ENCODE data around the gene RASA3. TPM values are rescaled to one million over a fixed set of nuclear protein-coding genes. Genes with fewer than 3 reads are reported as not detected.

RASA3 gene
- total RNA-seq, 1 donor from 2014 or later = 9.3 TPM

GRCh38 chr13:114141261-114141996 is 9.0 kb upstream of the RASA3 start:
- Mint-ChIP-seq H3K9me3 (no peaks in the 10 kb centered on the region), H3K4me3 (no peak overlapping the region), H3K36me3 (no peaks in the 10 kb centered on the region), H3K27me3 (peaks cover 5% of the 10 kb centered on the region), H3K4me1 (ENCODE audit: unreplicated experiment) (peaks cover 8% of the 10 kb centered on the region), H3K27ac (no peak overlapping the region)
- no peak for TF ChIP-seq CTCF (conservative IDR thresholded peaks at IDR 0.05)
- no peak for DNase-seq (ENCODE audit: extremely low spot score, unreplicated experiment)

GRCh38 chr13:114140906-114141250 is 8.5 kb upstream of the RASA3 start:
- no peaks in the 10 kb centered on the region for H3K36me3 Mint-ChIP-seq
- H3K4me3 Mint-ChIP-seq = no peak overlapping the region
- H3K9me3 Mint-ChIP-seq = no peaks in the 10 kb centered on the region
- no peak overlapping the region for H3K27ac Mint-ChIP-seq
- TF ChIP-seq CTCF (conservative IDR thresholded peaks at IDR 0.05) = no peak
- no peak for DNase-seq (ENCODE audit: extremely low spot score, unreplicated experiment)
- peaks cover 8% of the 10 kb centered on the region for H3K4me1 Mint-ChIP-seq (ENCODE audit: unreplicated experiment)
- H3K27me3 Mint-ChIP-seq = peaks cover 5% of the 10 kb centered on the region

- H3K4me1 Mint-ChIP-seq (ENCODE audit: unreplicated experiment) = peaks cover 8% of the 10 kb centered on the region
- DNase-seq (ENCODE audit: extremely low spot score, unreplicated experiment) = no peak
- H3K27me3 Mint-ChIP-seq = peaks cover 5% of the 10 kb centered on the region
- no peak overlapping the region for H3K27ac Mint-ChIP-seq
- no peak for TF ChIP-seq CTCF (conservative IDR thresholded peaks at IDR 0.05)
- H3K36me3 Mint-ChIP-seq = no peaks in the 10 kb centered on the region
- H3K4me3 Mint-ChIP-seq = no peak overlapping the region
- H3K9me3 Mint-ChIP-seq = no peaks in the 10 kb centered on the region
Observed at GRCh38 chr13:114140131-114140905, 7.9 kb upstream of the RASA3 start.

- Mint-ChIP-seq H3K9me3 (no peaks in the 10 kb centered on the region), H3K4me3 (no peak overlapping the region), H3K4me1 (ENCODE audit: unreplicated experiment) (peaks cover 8% of the 10 kb centered on the region), H3K27ac (no peak overlapping the region), H3K27me3 (peaks cover 9% of the 10 kb centered on the region), H3K36me3 (no peaks in the 10 kb centered on the region)
- DNase-seq (ENCODE audit: extremely low spot score, unreplicated experiment) = no peak
- TF ChIP-seq CTCF (conservative IDR thresholded peaks at IDR 0.05) = no peak
Observed at GRCh38 chr13:114136576-114136975, 4.2 kb upstream of the RASA3 start.

GRCh38 chr13:114135731-114136171 is 3.3 kb upstream of the RASA3 start:
- no peak for TF ChIP-seq CTCF (conservative IDR thresholded peaks at IDR 0.05)
- Mint-ChIP-seq H3K27ac (no peak overlapping the region), H3K27me3 (peaks cover 17% of the 10 kb centered on the region), H3K9me3 (no peaks in the 10 kb centered on the region), H3K36me3 (no peaks in the 10 kb centered on the region), H3K4me3 (no peak overlapping the region), H3K4me1 (ENCODE audit: unreplicated experiment) (peaks cover 16% of the 10 kb centered on the region)
- no peak for DNase-seq (ENCODE audit: extremely low spot score, unreplicated experiment)
